RWPE1 (cell line): ENCODE data around the gene LNX2.
A peak's percentile ranks its signal among the peaks of the same experiment; 100 is the strongest.

ENCODE experiments used
- CTCF ChIA-PET: fragments of 350-600 bp; sonication (Branson Sonifier 250); formaldehyde crosslinking; extraction: SDS; loops from one replicate; lab custom pipeline; 2021; lab: Yijun Ruan, JAX
- POLR2A ChIA-PET: fragments of 400-600 bp; formaldehyde crosslinking; extraction: SDS; loops from one replicate; lab custom pipeline; 2020; ENCODE audit warnings: antibody characterized with exemption; ENCODE audit not compliant: low non-redundant PET; lab: Yijun Ruan, JAX
- DNase-seq: peaks from one replicate; pipeline ENCODE4 v3.0.0; 2012; ENCODE audit warnings: low spot score
- H3K27ac ChIP-seq: fragments of 450-650 bp; 2 replicates; pipeline ENCODE4 v1.5.1; 2017
- TF ChIP-seq, protein P1 (sequence below): fragments of 450-650 bp; conservative IDR thresholded peaks from 2 replicates; pipeline ENCODE4 v1.5.1; 2017; ENCODE audit warnings: low read depth, mild to moderate bottlenecking

LNX2 gene

DNA sequence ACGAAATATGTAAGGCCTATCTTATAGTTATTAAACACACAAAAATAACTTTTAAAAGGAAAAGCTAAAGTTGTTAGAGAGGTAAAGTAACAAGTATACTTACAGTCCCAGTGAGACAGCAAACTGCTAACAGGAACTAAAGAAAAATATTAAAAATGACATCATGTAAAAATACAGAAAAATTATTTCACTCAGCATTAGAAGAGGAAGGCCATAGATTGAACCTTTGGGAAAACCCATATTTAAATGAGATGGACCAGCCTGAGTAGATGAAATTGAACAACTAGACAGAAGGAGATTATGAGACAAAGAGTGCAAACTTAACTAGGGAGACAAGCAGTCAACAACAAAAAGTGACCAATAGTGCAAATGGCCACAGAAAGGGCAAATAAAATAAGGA lies 49.4 kb downstream of the LNX2 start:
- ChIA-PET CTCF (no interaction called here), POLR2A (no interaction called here)
- no peak for DNase-seq
- TF ChIP-seq, protein P1, sequence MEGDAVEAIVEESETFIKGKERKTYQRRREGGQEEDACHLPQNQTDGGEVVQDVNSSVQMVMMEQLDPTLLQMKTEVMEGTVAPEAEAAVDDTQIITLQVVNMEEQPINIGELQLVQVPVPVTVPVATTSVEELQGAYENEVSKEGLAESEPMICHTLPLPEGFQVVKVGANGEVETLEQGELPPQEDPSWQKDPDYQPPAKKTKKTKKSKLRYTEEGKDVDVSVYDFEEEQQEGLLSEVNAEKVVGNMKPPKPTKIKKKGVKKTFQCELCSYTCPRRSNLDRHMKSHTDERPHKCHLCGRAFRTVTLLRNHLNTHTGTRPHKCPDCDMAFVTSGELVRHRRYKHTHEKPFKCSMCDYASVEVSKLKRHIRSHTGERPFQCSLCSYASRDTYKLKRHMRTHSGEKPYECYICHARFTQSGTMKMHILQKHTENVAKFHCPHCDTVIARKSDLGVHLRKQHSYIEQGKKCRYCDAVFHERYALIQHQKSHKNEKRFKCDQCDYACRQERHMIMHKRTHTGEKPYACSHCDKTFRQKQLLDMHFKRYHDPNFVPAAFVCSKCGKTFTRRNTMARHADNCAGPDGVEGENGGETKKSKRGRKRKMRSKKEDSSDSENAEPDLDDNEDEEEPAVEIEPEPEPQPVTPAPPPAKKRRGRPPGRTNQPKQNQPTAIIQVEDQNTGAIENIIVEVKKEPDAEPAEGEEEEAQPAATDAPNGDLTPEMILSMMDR = no peak
- no peak overlapping the region for H3K27ac ChIP-seq

DNA sequence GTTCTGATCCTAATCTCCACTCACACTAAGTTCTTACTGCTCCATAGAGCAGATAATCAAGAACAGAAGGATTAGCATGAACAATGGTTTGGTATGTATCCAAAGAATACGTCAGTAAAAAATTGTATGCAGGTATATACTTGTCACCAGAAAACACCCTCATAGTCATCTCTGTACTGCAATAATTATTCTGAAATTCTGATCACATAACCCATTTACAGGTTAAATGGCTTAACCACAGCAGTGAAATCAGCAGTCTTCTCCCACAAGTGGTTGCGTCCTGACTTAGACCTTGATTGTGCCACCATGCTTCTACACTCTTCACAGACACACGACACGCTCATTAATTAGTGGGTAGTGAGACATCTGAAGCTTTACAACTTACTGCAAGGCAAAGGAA lies 50.9 kb downstream of the LNX2 start:
- TF ChIP-seq, protein P1 = no peak
- H3K27ac ChIP-seq = no peak overlapping the region
- POLR2A ChIA-PET = no interaction called here
- CTCF ChIA-PET = no interaction called here
- DNase-seq = peak; percentile 0

DNA sequence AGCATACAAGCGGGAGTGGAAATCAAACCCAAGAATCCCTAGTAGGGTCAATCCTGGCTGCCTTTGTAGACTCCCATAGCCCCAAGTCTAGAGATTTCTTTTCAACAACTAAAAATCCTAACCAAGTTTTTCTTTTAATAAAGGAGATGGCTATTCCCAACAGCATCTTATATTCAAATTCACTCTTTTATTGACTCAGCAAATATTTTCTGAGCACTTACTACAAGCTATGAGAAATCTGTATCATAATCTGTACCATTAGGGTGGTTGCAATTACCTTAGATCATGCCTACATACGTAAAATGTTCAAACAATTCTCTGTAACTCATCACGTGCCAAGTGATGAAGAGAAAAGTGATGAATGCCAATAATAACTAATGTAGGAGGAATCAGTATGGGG lies 54.5 kb downstream of the LNX2 start:
- CTCF ChIA-PET = no interaction called here
- DNase-seq = no peak
- H3K27ac ChIP-seq = no peak overlapping the region
- POLR2A ChIA-PET = no interaction called here
- TF ChIP-seq, protein P1 = no peak

DNA sequence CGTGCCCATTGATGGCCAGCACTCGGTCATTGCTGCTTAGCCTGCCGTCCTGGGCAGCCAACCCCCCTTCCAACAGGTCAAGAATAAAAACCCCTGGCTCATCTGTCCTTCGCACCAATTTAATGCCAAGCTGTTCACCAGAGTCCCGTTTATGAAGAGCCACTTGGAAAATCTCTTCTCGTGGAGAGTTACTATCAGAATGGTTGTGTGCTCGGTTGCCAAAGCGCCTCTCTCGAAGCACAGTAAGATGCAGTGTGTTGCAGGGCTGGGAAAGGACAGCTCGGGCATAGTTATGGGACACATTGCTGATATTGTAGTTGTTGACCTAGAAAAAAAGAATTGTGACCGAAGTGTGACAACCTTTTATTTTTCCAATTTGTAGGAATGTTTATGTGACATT lies 57.9 kb downstream of the LNX2 start:
- ChIA-PET CTCF (no interaction called here), POLR2A (no interaction called here)
- H3K27ac ChIP-seq = no peak overlapping the region
- TF ChIP-seq, protein P1 = no peak
- DNase-seq = no peak

DNA sequence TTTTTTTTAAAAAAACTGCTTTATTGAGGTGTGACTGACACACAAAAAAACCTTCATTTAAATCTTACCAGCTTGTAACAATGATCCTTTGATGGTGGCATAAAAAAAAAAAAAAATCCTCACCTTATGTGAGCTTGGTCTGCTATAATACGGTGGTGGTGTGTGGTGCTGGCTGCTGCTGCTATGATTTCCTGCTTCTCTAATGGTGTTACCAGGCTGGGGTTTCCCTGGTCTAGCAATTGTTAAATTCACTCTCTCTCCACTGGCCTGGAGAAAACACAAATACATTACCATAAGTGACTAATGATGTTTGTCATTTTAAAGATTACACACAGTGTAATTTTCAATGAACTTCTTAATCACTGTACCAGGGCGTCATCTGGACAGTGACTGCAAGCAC lies 60.6 kb downstream of the LNX2 start:
- ChIA-PET POLR2A (no interaction called here), CTCF (no interaction called here)
- TF ChIP-seq, protein P1 = no peak
- DNase-seq = no peak
- no peak overlapping the region for H3K27ac ChIP-seq

DNA sequence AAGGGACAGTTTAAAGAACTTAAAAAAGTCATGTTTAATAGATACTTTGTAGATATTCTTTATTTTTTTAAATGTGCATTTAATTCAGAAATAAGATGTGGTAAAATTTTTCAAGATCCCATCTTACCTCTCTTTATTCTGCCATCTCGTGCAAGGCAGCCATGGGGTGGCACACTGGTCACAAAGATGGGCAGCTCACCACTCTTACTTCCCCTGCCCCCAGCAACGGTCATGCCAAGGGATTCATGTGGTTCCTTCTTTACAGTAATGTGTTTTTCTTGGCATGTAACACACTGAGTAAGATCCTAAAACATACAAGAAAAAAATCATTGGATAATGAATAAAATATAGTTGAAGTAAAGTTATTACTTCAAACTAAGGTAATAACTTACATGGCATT lies 64.2 kb downstream of the LNX2 start:
- H3K27ac ChIP-seq = no peak overlapping the region
- TF ChIP-seq, protein P1 = no peak
- no peak for DNase-seq
- ChIA-PET POLR2A (no interaction called here), CTCF (interaction anchor here (0.5 kb wide), 1 partner anchor 99 kb away, joined by 3 read pairs; no protein-coding TSS in a partner anchor)
